ENCODE data around the gene DPY19L1. TPM values are rescaled to one million over a fixed set of nuclear protein-coding genes. Genes with fewer than 3 reads are reported as not detected.
"Not testable (repeated sequence)": the region's sequence is repeated elsewhere in the genome, so short reads cannot be mapped to it uniquely, and the experiment has no call there.

Gene DPY19L1
- 36.1 and 51.2 TPM in 2 replicates for total RNA-seq (2014; rRNA removed; shearing (Covaris generic))

DNA sequence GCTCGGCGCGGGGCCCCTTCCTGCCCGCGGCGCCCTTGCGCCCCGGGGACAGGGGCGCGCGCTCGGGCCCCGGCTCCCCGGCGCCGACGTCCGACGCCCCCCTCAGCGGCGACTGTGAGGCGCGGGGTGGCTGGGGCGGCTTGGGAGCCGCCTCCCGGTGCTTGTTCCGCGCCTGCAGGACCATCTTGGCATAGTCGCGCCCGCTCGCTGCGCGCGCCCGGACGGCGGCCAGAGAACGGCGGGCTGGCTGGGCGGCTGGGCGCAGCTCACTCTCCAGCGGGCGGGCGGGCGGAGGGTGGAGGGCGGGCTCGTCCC, at the start of gene DPY19L1:
Gene DPY19L1, minus strand, starts transcription at position 275 of the 315 bp plus-strand sequence. Its CDS starts 91 bp downstream, at position 184.
- no peak for DNase-seq (ENCODE audit: low read depth)

DNA sequence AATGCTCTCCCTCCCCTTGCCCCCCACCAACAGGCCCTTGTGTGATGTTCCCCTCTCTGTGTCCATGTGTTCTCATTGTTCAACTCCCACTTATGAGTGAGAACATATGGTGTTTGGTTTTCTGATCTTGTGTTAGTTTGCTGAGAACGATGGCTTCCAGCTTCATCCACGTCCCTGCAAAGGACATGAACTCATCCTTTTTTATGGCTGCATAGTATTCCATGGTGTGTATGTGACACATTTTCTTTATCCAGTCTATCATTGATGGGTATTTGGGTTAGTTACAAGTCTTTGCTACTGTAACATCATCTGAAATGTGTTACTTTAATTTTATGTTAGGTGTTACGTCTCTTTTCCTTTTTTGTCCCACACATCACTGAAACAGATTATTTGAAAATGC, 42.2 kb upstream of the DPY19L1 start:
- DNase-seq (ENCODE audit: low read depth), result not testable (repeated sequence)

DNA sequence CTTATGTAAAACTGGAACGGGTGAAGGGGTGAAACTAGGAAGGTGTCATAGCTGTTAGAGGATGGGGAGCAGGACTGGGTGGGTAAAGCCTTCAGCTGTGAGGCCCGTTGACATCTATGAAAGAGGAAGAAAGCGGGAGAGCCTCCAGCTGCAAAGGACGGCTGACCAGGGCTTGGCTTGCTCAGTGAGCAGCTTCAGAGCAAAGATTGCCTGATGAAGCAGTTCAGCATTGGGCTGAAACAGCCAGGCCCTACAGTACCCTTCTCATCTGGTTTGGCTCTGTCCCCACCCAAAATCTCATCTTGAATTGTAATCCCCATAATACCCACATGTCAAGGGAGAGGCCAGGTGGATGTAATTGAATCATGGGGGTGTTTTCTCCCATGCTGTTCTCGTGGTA, 36.7 kb upstream of the DPY19L1 start:
- DNase-seq (ENCODE audit: low read depth), result not testable (repeated sequence)

DNA sequence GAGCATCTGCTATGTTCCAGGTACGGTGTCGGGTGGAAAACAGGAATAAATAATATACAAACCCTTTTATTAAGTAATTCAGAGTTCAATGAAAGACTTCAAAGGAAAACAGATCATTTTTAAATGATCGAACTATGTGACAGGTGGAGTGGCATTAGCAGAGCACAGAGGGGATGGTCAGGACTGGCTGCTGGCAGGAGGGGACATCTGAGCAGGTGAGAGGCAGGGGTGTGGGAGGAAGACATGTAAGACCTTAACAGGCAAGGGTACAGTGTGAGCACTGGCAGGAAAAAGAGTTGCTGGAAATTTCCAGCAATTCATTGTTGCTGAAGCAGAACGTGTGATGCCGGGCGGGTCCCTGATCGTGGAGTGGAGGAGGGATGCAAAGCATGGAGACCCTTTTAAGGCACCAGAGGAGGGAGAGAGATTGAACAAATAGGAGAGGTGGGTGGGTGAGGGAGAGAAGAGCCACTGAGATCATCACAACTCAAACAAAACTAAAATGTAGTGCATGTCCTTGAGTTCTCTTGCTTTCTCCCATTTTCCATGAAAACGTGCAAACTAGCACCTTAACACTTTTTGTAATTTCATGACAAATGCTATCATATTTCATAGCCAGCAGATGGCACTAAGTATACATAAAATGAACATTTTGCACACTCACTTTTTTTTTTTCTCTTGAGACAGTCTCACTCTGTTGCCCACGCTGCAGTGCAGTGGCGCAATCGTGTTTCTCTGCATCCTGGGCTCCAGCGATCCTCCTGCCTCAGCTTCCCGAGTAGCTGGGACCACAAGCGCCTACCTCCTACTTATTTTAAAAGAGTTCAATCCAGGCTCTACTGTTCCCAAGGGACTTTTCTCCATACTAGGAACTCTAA, 35.9 kb upstream of the DPY19L1 start:
- peak; percentile 27 for DNase-seq (ENCODE audit: low read depth)

DNA sequence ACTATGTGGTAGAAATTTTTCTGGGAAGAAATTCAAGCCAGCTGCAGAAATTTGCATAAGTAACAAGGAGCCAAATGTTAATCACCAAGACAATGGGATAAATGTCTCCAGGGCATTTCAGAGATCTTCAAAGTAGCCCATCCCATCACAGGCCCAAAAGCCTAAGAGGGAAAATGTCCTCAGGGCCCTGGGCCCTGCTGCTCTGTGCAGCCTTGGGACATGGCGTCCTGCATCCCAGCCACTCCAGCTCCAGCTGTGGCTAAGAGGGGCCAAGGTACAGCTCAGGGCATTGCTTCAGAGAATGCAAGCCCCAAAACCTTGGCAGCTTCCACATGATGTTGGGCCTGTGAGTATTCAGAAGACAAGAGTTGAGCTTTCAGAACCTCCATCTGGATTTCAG, 31.8 kb upstream of the DPY19L1 start:
- DNase-seq (ENCODE audit: low read depth), result not testable (repeated sequence)

DNA sequence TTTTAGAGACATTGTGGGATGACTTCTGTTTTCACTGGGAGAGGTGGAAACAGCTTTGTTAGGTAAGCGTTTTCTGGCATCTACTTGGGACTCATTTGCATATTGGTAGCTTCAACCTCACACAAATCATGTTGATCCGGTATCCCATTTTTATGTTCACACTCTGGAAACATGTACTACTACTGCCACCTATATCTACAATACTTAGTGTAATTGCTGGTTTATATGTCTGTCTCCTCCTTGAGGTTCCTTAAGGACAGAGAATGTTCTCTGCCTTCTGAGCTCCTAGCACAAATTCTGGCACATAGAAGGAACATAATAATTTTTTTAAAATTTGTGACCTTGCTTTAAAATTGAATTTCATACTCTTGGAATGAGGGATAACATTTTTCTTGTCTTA, 28.1 kb upstream of the DPY19L1 start:
- not testable (repeated sequence) for DNase-seq (ENCODE audit: low read depth)

DNA sequence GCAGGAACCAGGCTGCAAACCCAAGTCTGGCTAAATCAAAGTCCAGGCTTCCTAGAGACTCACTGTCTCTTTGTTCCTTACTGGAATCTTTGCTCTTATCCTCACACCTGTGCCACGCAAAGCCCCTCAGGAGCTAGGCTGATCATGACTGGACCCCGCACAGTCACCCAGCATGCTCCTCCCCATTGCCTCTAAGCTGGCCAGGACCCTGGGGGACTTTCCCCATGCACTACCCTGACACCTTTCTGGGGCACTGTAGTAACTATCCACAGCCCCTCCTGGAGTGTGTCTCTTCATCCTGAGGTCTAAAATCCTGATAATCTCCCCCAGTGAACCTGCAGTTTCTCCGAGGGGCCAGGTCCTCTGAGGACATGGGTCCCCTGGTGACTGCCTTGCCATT, 21.3 kb upstream of the DPY19L1 start:
- DNase-seq (ENCODE audit: low read depth), result not testable (repeated sequence)

DNA sequence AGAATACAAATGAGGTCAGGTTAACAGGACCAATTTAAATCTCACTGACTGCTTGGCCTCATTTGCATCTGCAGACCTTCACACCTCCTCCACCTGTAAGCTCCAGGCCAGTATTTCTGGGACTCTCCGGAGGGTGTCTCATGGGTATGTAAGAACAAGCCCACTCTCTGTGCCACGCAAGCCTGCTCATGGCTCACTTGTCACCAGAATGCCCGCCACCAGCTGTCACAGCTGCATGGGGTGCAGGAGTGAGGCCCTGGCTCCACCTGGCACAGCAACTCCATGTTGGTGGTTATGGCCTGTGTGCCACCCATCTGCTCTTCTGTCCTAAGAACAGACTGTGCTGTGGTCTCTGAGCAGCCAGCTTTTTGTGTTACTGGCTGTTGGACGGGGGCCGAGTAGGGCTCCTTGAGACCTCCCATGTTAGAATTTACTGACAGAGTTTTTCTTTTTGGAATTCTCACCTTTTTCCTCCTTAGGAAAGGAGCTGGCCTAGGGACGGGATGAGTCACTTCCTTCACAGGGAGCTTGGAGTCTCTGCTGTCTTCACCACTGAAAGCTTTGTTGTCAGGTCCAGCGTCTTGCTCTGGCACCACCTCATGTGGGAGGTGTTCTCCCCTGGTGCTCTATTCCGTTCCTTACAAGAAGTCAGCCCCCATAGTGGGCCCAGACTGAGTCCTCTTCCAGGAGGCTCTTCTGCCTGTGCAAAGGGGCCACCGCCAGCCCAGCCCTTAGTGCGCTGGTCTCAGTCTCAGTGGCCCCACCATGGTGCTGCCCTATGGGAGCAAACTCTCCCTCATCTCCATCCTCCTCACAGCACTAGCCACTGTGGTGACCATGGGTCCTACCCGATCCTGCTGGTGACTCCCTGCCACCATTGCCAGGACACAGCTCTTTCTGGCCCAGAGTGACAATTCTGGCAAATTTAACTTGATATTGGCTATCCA, 20.5 kb upstream of the DPY19L1 start:
- DNase-seq (ENCODE audit: low read depth), result peak; percentile 60

DNA sequence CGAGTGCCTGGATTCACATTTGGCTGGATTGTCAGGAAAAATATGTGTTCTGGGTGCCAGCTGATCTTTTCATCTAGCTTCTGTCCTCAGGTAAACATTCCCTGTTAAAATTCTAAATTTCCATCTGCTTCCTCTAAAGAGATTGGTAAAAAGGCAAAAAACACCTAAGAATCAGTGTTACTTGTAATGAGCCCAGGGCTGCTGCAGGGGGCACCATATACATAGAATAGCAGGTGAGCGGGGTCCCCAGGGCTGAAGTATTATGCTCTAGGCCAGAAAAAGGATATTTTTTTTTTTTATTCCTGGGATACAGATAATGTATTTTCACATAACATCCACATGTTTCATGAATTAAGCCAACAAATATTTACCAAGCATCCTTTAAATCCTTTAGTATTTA, 18.4 kb upstream of the DPY19L1 start:
- not testable (repeated sequence) for DNase-seq (ENCODE audit: low read depth)

DNA sequence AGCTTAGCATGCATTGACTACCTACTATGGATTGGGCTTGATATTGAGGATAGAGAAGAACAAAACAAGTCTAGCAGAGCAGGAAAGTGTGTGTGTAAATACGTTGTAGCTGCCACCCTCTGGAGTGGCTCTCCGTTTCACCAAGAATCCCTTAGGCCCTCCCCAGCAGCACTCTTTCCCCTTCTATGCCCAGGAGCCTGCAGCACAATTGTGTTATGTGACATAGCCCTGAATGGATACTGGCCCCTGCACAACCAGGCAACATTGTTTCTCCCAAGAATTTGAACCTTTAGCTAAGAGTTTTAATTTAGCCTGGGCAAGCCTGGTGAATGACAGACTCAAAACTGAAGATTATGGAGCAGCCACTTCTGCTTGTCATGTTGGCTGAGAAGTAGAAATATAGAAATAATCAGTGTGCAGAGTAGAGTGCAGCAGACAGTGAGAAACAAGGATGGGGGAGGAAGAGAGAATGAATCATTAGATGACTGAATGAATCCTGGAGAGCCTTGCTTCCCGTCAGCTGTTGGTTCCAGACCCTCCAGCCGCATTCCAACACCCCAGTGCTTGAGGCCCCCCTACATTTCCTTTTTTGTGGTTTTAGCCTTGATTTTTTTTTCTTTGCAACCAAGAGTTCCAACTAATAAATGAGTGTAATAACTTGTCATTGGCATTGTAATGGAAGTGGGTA, 16.3 kb upstream of the DPY19L1 start:
- DNase-seq (ENCODE audit: low read depth), result peak; percentile 51

DNA sequence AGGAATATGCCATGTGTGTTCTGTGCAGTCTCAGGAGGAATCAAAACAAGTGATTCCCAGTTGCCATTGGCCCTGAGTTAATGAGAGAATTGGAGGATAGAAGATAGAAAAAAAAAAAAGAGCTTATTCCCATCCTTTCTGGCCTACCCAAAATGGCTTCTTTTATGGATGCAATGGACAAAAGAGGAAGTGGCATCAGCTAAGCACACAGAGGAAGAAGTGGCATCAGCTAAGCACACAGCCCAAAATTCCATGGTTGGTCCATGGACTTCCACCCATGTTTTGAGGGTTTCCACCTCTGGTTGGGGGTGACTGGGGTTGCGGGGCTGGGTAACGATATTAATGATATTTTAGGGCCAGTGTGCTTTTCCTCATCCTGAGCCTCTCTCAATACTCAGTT, 11.1 kb upstream of the DPY19L1 start:
- not testable (repeated sequence) for DNase-seq (ENCODE audit: low read depth)

DNA sequence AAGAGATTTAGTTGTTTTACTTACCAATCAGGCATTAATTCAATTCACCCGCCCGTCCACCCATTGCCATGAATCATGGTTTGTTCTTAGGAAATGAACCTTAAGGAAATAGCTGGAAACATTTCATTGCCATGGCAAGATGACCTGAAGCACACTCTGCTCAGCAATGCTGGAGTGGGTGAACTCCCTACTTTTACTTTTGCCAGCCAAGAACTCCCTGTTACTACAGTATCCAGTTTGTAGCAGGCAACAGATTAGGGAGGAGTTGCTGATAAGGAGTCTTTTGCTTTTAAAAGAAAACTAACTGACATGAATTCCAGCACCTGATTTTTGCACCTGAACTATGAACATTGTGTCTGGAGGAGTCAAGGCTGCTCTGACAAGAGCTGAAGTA, 10.6 kb upstream of the DPY19L1 start:
- not testable (repeated sequence) for DNase-seq (ENCODE audit: low read depth)

DNA sequence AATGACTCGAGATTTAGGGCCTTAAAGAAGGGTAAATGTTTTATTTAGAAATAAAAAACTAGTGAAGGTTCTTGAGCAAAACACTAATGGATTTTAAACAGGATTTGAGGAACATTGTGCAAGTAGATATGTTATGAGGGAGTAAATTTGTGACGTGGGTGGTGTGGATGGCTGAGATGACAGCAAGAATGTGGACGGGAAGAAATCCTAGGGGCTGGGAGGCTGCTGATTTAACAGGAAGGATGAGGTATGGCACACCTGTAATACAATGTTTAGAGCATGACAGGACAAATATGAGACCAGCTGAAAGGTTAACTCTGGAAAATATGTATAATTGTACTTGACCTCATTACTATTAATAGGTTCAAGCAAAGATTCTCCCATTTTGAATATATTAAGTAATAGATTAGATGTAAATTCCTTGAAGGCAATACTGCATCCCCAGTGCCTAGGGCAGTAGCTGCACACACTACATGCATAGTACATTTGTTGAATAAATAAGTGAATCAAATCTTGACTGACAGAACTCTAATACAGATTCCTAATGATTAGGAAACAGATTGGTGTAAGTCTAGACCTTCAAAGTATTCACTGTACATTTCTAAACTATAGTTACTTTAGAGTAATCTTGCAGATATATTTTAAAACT, 10.1 kb upstream of the DPY19L1 start:
- not testable (repeated sequence) for DNase-seq (ENCODE audit: low read depth)

DNA sequence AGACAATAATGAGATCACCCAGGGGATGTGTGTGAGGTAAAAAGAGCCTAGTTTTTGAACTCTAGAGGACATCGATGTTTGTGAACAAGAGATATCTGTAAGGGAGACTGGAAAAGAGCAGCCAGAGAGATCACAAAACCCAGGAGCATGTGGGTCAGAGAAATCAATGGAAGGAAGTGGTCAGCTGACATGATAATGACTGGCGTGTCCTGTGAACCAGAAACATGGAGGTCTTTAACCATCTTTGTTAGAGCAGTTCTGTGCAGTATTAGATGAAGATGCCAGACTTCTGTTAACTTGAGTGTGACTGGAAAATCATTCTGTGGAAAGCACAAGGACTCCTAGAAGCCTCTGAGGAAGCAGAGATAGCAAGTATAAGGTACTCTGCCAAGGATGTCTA, 6.0 kb upstream of the DPY19L1 start:
- DNase-seq (ENCODE audit: low read depth), result not testable (repeated sequence)

DNA sequence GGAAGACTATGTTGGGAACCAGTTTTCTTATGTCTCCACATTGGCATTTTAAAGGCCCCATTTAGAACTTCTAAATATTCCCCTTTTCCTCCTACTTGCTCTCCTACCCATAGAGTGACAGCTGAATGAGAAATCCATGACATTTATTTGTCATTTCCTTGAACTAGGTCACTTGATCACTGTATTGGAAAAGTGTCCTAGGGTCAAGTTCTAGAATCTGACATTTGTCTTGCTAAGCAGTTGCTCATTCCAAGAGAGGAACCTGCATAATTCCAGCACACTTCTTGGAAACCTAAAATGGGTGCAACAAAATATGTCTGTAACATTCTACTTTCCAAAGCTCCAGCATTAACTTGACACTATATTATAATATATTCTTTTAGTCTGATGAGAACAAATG, 3.6 kb upstream of the DPY19L1 start:
- DNase-seq (ENCODE audit: low read depth), result no peak

DNA sequence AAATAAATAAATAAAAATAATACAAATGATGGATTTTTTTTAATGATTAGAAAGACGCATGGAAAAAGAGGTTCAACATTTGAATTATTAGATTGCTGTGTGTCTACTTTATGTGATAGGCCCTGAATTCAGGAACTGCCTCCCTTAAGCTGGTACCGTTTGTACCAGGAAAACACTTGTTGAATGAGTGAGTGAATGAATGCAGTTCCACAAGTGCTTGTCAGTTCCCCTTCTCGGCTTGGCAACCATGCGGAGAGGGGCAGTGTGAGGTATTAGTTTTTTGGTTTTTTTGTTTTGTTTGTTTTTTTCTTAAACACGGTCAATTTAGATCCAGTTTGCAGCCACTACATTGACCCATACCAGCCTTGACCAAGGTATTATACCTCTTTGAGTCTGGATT, 2.1 kb upstream of the DPY19L1 start:
- DNase-seq (ENCODE audit: low read depth), result no peak

DNA sequence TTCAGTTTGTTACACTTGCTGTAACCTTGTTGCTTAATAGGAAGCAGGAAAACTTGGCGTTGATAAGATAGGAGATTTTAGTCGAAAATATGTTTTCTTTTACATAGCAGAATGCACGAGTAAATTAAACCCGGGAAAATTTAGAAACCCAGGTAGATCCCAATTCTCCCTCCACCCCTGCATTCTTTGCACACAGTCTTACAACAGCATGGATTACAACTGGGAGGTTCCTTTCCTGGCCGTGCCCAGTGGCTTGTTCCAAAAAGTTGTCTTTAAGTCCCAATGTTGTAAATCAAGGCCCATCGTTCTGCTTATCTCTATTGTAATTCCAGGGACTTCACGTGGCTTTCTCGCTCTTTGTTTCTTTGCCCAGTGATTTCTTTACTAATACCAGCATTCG, 1.1 kb upstream of the DPY19L1 start:
- no peak for DNase-seq (ENCODE audit: low read depth)

DNA sequence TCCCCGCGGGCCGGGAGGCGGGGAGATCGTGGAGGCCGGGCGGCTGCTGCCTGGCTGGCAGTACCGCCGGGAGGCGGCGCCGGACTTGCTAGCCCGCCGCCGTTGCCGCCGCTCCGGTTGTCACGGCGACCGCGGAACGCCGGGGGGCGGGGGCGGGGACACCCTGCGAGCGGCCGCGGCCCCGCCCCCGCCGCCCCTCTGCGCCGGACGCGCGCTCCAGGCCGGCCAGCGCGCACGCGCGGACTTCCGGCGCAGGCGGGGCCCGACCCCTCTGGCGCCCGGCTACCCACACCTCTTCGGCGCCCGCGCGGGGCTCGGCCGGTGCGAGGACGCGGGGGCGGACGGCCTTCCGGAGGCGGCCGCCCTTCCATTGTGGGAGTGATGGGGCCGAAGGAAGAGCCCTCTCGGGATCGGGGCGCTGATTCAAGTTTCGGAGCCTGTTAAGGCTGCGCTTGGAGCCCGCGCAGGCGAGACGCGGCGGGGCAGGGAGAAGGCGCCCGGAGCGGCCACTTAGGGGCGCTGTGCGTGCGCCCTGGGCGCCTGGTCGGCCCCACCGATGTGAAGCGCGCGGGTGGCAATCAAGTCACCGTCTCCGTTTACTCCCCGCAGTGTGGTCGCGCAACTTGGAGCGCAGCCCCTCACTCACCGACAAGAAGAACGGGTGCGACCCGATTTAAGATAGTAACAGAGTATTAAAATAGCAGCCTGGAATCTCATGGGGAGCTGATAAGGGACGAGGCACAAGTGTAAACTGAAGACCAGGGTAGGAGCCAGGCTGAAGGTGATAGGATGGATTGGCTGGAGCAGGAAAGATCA, 449 bp upstream of the DPY19L1 start:
- peak; percentile 91 for DNase-seq (ENCODE audit: low read depth)

DNA sequence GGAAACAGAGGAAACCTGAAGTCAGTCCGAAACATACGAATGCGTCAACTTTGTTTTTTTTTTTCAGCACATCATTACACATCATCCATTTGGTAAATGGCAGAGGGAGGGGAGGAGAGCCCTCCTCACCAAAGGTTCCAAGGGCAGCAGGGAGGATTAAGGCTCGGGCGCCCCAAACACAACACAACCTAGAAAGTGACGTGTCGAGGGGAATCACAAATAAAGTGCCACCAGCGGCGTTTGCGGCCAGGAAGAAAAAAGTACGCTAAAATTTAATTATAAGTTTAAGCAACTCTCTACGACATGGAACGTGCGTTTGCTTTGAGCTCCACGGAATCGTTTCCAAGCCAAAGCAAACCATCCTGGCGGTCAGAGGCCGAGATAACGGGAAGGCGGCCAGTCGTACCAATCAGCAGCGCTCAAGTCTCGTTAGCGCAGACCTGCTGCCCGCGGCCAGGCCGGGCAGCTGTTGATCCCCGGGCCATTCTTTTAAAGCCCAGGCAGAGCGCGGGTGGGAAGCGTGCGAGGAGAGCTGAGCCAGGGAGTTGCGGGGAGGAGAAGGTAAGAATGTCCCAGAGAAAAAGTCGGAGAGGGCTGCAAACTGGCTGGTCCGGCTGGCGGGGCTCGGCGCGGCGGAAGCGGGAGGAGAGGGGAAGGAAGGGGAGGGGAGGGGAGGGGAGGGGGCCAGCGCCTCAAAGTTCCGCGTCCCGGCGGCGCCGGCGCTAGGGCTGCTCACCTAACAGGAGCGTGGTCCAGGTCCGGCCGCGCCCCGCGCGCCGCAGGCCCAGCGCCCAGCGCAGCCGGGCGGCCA, 719 bp downstream of the DPY19L1 start:
- DNase-seq (ENCODE audit: low read depth), result peak; percentile 74

DNA sequence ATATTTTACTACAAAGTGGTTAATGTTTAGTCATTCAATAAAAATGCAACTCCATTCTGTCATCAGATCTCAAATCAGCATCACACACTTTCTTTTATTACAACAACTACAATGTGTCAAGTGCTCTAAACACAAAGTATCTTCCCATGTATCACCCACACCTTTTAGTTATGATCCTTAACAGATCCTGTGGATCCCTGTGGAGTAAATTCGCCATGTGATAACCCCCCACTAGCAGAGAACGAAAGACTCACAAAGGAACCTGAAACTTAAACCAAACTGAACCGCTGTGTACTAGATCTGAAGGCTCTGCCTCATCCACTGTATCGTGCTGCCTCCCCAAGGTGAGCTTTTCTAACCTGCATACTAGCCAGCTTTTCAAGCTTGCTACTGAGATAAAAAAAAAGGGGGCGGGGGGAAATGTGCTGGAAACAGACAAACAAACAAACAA, 1.7 kb downstream of the DPY19L1 start:
- peak; percentile 75 for DNase-seq (ENCODE audit: low read depth)
